Mucosa of stomach (tissue), 1 donor: Measurements from ENCODE around the gene IFNA13.
"Not testable (repeated sequence)": the region's sequence is repeated elsewhere in the genome, so short reads cannot be mapped to it uniquely, and the experiment has no call there.

ENCODE experiments used
- H3K27me3 ChIP-seq: one replicate; pipeline ENCODE4 v1.7.0; 2013; ENCODE audit warnings: mild to moderate bottlenecking, low read length; ENCODE audit not compliant: control insufficient read depth, insufficient read depth
- H3K36me3 ChIP-seq: one replicate; pipeline ENCODE4 v1.7.0; 2013; ENCODE audit warnings: low read length; ENCODE audit not compliant: control insufficient read depth, insufficient read depth
- H3K4me1 ChIP-seq: one replicate; pipeline ENCODE4 v1.7.0; 2013; ENCODE audit warnings: mild to moderate bottlenecking, low read length; ENCODE audit not compliant: control insufficient read depth, insufficient read depth
- H3K4me3 ChIP-seq: one replicate; pipeline ENCODE4 v1.7.0; 2013; ENCODE audit warnings: low read length
- H3K9ac ChIP-seq: one replicate; pipeline ENCODE4 v1.7.0; 2013; ENCODE audit warnings: mild to moderate bottlenecking, low read length, moderate library complexity
- H3K9me3 ChIP-seq: one replicate; pipeline ENCODE4 v1.7.0; 2013; ENCODE audit warnings: mild to moderate bottlenecking, low read length, moderate library complexity; ENCODE audit not compliant: control insufficient read depth
- donor health status: Pancreatic carcinoma.

The IFNA13 gene

DNA sequence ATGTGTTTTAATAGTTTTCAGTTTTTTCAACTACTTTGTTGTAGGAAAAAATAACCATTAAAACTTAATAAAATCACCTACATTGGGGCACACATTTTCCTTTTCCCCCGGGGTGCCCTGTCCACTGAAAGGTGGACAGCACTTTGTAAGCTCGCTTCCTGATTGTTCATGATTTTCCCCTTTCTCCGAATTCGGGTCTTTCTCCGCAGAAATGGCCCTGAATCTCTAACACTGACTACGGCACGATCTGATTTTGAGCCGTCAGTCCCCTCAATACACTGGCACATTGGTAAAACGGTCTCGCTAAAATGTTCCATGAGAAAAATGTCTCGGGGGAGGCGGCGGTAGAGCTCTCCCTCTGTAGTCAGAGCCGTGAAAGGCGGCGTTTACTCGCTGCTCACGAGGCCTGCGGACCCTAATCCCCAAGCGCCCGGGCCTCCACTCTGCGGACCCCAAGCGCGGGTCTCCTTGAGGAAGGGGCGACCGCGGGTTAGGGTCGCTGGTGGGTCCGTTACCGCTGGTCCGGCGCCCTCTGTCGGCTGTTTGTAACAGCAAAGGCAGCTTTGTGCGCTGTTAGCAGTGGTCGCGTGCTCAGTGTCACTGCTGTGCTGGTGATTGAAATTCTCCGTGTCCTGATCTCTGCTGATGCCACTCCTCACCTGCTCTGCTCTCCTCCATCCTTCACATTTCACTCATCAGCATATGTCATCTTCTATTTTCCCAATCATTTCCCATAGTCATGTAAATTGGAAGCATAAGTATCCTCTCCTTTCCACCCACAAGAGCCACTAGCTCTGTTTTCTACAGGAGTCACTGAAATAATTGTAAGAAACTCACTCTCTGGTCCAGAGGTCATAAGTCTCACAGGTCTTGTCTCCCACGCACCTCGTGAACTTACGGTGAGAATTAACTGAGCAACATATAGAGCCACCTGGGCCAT lies 28.2 kb upstream of the IFNA13 start:
- H3K9ac ChIP-seq = peak overlapping the region; percentile 31
- no peaks in the 10 kb centered on the region for H3K9me3 ChIP-seq
- no peaks in the 10 kb centered on the region for H3K36me3 ChIP-seq
- no peaks in the 10 kb centered on the region for H3K4me1 ChIP-seq
- H3K4me3 ChIP-seq = peak overlapping the region; percentile 42
- H3K27me3 ChIP-seq = peaks cover 36% of the 10 kb centered on the region

DNA sequence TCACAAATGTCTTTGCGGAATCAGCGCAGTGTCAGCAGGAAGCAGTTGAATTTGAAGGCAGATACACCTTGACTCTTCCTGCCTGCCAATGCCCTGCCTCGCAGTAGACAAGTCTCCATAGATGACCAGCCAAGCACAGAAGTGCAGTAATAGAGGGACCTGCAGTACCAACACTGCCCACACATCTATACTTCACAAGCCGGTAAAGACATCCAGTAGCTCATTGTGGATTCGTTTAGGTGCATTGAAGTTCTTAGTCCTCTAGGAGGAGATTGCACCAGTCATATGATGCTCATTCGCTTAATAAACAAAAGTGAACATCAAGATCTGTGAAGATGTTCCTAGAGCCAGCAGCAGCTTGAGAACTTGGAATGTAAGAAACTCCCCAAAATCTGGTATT lies 24.4 kb upstream of the IFNA13 start:
- Histone ChIP-seq H3K9me3 (no peaks in the 10 kb centered on the region), H3K36me3 (no peaks in the 10 kb centered on the region), H3K9ac (no peak overlapping the region), H3K4me3 (no peak overlapping the region), H3K4me1 (no peaks in the 10 kb centered on the region), H3K27me3 (peaks cover 23% of the 10 kb centered on the region)

DNA sequence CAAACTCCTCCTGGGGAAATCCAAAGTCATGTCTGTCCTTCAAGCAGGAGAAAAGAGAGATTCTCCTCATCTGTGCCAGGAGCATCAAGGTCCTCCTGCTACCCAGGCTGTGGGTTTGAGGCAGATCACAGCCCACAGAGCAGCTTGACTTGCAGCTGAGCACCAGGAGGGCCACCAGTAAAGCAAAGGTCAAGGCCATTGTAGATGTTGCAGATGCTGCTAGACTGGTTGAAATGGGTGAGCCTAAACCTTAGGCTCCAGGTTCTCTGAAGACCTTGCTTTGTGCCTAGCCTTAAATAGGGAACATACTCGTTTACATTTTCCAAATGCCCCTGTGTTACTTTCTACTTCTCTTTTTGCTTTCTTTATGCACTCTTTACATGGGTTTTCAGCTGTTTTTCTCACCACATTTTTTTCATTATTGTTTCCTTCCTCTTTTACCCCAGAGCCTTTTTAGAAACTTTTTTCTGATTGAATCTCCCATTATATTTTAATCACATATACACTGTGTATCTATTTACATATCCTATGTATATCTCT lies 17.3 kb upstream of the IFNA13 start, which contains the start of gene IFNA2:
Gene IFNA2 (minus strand): TSS at position 268 of the 540 bp plus-strand sequence. CDS start 69 bp downstream, at position 199.
- Histone ChIP-seq H3K4me3 (no peak within 1 kb of the TSS), H3K27me3 (peaks cover 5% of the 10 kb centered on the region), H3K36me3 (no peaks in the 10 kb centered on the region), H3K9me3 (no peaks in the 10 kb centered on the region), H3K4me1 (peaks cover 5% of the 10 kb centered on the region), H3K9ac (no peak within 1 kb of the TSS)

DNA sequence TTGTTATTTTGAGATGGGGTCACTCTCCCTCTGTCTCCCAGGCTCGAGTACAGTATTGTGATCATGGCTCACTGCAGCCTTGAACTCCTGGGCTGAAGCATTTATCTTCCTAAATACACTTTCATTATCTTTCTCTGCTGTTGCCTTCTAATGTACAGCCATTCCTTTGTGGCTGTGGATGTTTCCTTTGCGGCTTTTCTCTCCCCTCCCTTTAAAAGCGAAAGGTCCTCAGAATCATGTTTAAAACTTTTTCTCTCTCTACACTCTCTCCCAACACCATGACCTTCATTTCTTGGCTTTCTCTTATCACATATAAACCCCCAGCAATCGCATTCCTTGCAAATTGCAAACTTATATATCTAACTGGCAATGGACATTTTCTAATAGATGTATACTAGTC lies 15.8 kb upstream of the IFNA13 start:
- Histone ChIP-seq H3K9me3 (no peaks in the 10 kb centered on the region), H3K4me3 (no peak overlapping the region), H3K9ac (no peak overlapping the region), H3K27me3 (peaks cover 5% of the 10 kb centered on the region), H3K36me3 (no peaks in the 10 kb centered on the region), H3K4me1 (peaks cover 5% of the 10 kb centered on the region)

DNA sequence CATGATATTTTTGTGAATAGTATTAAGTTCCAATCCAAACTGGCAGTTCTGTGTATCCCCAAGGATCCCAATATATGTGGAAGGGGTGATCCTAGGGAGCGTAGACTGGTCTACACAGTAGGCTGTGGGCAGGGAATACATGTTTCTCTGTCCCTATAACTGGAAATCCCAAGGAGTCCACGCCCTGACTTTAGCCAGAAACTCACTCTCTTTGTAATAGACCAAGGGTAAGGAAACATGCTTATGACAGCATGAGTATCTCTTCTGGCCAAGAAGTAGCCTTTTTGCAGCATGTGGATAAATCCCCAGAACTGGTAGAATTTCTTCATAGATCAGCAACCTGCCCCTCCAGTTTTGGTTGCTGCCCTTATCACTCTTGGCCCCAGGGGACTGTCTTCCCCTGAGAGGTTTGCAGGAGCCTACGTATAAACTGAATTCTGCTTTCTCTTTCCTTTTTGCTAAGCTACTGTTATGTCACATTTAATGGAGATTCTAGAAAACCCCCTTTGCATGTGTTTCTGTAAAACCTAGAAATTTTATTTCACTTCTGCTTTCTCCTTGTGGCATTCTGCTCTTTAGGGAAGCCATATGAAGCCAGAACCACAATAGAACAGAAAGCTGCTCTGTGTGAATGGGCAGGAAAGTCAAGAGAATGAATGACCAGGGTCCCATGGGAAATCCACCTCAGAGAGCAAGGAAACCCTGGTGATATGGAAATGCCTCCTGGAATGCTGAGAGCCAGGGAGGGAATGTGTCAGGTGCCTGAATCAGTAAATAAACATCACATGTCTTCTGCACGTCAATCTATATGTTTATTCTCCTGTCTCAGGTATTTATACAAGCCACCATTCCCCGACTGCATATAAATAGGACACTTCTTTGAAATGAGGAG lies 13.8 kb upstream of the IFNA13 start:
- Histone ChIP-seq H3K27me3 (peaks cover 5% of the 10 kb centered on the region), H3K4me1 (peaks cover 5% of the 10 kb centered on the region), H3K9me3 (no peaks in the 10 kb centered on the region), H3K4me3 (no peak overlapping the region), H3K36me3 (no peaks in the 10 kb centered on the region), H3K9ac (no peak overlapping the region)

DNA sequence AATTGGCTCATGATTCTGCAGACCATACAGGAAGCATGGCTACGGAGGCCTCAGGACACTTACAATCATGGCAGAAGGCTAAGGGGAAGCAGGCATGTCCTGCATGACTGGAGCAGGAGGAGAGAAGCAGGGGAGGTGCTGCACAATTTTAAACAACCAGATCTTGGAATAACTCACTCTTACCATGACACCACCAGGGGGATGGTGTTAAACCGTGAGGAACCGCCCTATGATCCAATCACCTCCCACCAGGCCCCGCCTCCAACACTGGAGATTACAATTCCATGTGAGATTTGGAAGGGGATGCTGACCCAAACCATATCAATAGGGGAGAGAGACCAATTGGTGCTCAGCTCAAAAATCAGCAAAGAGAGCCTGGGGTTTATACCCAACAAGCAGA lies 3.6 kb upstream of the IFNA13 start:
- not testable (repeated sequence) for H3K9ac ChIP-seq, H3K4me3 ChIP-seq, H3K36me3 ChIP-seq, H3K4me1 ChIP-seq, H3K9me3 ChIP-seq, H3K27me3 ChIP-seq

DNA sequence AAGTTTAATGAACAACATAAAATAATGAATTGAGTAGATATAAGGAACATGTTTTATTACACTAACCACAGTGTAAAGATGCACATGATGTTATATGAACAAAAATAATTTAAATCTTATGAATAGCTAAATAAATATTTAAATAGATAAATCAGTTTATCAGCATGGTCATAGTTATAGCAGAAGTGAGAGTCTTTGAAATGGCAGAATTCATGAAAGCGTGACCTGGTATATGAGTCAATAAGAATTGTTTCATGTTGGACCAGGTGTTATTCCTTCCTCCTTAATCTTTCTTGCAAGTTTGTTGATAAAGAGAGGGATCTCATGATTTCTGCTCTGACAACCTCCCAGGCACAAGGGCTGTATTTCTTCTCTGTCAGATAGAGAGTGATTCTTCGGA lies 688 bp downstream of the IFNA13 start:
- H3K4me3 ChIP-seq, H3K36me3 ChIP-seq, H3K9me3 ChIP-seq, H3K4me1 ChIP-seq, H3K27me3 ChIP-seq, H3K9ac ChIP-seq: not testable (repeated sequence)

DNA sequence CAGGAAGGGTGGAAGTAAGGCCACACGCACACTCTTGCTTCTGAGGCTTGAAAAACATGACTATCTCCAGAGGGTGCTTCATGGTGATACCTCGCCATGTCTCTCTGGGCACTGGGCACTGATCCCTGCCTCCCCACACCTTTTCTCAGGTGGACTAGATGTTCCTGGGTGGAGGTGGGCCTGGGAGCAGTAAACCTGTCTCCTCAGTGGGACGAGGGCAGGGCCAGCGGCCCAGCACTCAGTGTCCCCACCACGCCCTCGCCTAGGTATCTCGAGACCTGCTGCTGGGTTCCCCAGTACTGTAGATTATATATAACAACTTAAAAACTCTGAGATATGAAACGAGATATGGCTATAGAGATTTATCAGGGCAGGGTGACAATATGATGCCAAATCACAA lies 5.6 kb downstream of the IFNA13 start:
- H3K27me3 ChIP-seq = no peaks in the 10 kb centered on the region
- H3K4me1 ChIP-seq = peaks cover 5% of the 10 kb centered on the region
- H3K36me3 ChIP-seq = no peaks in the 10 kb centered on the region
- no peaks in the 10 kb centered on the region for H3K9me3 ChIP-seq
- no peak overlapping the region for H3K4me3 ChIP-seq
- no peak overlapping the region for H3K9ac ChIP-seq

DNA sequence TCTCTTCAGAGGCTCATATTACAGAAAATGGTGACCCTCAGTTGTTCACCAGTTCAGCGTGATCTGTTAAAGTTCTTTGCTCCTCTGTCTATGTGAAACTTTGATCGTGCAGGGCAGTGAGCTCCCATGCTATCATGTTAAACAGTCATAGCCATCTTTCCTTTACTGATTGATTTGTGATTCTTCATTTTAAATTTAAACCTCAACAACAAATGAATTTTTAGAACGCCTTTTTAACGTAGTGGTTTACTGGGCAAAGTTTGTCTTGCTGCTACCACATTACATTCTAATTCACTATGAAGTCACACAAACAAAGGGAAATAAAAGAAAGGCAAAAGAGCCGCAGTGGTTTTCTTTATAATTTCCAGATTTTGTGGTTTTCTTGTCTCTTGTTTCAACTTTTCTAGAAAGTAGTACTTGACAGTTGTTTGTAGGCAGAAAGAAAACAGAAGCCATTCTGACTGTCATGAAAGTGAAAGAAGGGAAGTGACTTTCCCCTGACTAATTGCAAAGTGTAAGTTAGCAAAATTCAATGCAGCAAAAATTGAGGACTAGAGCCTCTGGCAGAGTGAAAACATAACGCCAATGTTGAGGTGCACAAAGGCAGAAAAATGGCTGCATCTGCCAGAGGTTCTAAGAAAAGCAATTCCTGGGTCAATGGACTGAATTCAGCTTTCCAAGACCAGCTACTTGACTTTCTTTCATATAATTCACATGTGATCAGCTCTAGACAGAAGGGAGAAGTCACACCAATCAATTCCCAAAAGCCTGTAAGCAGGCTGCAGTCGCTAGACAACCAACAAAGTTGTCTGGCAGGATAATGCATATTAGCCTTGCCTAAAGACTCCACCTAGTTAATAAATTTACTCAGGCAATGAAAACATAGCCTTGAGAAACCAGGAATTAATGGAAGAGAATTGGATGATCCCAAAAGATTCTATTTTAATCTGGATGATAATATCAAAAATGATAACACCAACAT lies 10.1 kb downstream of the IFNA13 start:
- no peak overlapping the region for H3K9ac ChIP-seq

DNA sequence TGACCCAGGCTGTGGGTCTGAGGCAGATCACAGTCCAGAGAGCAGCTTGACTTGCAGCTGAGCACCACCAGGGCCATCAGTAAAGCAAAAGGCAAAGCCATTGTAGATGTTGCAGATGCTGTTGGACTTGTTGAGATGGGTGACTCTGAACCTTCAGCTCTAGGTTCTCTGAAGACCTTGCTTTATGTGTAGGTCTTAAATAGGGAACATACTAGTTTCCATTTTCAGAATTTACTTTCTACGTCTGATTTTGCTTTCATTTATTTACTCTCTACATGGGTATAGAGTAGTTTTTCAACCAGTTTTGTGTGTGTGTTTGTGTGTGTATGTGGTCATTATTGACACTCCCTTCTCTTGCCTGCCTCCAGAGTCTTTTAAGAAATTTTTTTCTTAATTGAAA lies 17.1 kb downstream of the IFNA13 start, which contains the start of gene IFNA6:
Gene IFNA6 (minus strand): TSS at position 101 of the 400 bp plus-strand sequence. CDS start 0 bp downstream, at position 101.
- Histone ChIP-seq H3K4me1 (no peaks in the 10 kb centered on the region), H3K9ac (no peak within 1 kb of the TSS), H3K27me3 (no peaks in the 10 kb centered on the region), H3K4me3 (no peak within 1 kb of the TSS), H3K9me3 (no peaks in the 10 kb centered on the region), H3K36me3 (no peaks in the 10 kb centered on the region)

More for the DNA sequence above, 10.1 kb downstream of the IFNA13 start:
- Histone ChIP-seq H3K27me3 (no peaks in the 10 kb centered on the region), H3K4me3 (no peak overlapping the region), H3K4me1 (peaks cover 5% of the 10 kb centered on the region), H3K36me3 (no peaks in the 10 kb centered on the region), H3K9me3 (no peaks in the 10 kb centered on the region)

DNA sequence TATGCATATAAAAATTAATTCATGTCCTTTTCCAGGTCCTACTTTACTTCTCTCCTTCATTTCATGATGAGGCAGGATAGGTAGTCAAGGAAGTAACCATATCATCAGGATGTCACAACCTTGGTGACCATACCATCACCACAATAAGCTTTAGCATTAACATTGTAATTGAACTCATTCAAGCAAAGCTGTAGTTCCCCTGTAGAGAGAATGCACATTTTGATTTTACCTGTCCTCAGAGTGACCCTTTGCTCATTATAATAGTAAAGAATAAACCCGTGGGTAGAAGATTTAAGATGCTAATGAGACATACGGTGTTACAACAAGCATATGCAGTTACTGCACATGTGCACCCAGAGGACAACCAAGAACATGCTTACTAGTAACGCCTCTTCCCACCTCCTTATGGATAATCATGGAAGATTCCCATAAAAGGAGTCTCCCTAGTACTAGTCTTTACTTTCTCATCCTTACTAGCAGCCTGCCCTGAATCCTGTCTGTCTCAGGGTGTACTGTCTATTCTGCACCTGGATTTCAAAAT lies 19.4 kb downstream of the IFNA13 start:
- H3K9me3 ChIP-seq = no peaks in the 10 kb centered on the region
- no peak overlapping the region for H3K9ac ChIP-seq
- no peaks in the 10 kb centered on the region for H3K36me3 ChIP-seq
- H3K27me3 ChIP-seq = no peaks in the 10 kb centered on the region
- H3K4me3 ChIP-seq = no peak overlapping the region
- no peaks in the 10 kb centered on the region for H3K4me1 ChIP-seq
